Measurements from ENCODE around the gene C16orf89. TPM values are rescaled to one million over a fixed set of nuclear protein-coding genes. Genes with fewer than 3 reads are reported as not detected.
"Not testable (repeated sequence)": the region's sequence is repeated elsewhere in the genome, so short reads cannot be mapped to it uniquely, and the experiment has no call there.

The C16orf89 gene
- polyA plus RNA-seq, 4 donors: 1.1 to 2.8 (median 2.5) TPM; not detected in 1

DNA sequence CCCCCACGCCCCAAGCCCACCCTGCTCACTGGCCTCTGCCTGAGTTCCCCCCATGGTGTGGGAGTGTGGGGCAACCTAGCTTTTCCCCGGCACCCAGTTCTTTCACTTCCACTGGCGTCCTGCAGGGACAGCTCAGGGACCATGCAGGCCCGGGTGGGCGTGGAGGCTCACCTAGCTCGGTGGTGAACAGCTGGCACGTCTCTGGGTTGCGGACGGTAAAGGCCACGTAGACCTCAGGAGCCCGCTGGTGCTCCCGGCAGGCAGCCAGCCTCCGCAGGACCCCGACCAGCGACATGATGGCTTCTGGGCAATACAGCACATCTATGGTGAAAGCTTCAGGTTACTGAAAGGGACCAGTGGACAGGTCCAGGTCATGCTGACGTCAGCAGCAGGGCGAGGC is 23.2 kb upstream of the C16orf89 start:
- H3K4me1 ChIP-seq (ENCODE audit: control insufficient read depth in 3 of 3, insufficient read depth in 2 of 3, low read depth in 1 of 3, low read length in 2 of 3); H3K27me3 ChIP-seq (ENCODE audit: control insufficient read depth in 3 of 3, insufficient read depth in 3 of 3, low read length in 3 of 3); DNase-seq; H3K27ac ChIP-seq (ENCODE audit: low read depth in 1 of 3, low read length in 2 of 3); FAIRE-seq; H3K9me3 ChIP-seq (ENCODE audit: control insufficient read depth in 2 of 2, insufficient read depth in 1 of 2, low read depth in 1 of 2, low read length in 1 of 2); H3K4me3 ChIP-seq (ENCODE audit: low read depth in 1 of 3, low read length in 3 of 3): not testable (repeated sequence)
- 88 to 90% (median 90%) methylated on average over 17 of the region's 17 CpGs for WGBS, 3 donors
- peaks cover 2 to 37% (median 2%) of the 10 kb centered on the region in 3 donors for H3K36me3 ChIP-seq (ENCODE audit: control insufficient read depth in 3 of 3, insufficient read depth in 2 of 3, low read depth in 1 of 3, low read length in 3 of 3)

DNA sequence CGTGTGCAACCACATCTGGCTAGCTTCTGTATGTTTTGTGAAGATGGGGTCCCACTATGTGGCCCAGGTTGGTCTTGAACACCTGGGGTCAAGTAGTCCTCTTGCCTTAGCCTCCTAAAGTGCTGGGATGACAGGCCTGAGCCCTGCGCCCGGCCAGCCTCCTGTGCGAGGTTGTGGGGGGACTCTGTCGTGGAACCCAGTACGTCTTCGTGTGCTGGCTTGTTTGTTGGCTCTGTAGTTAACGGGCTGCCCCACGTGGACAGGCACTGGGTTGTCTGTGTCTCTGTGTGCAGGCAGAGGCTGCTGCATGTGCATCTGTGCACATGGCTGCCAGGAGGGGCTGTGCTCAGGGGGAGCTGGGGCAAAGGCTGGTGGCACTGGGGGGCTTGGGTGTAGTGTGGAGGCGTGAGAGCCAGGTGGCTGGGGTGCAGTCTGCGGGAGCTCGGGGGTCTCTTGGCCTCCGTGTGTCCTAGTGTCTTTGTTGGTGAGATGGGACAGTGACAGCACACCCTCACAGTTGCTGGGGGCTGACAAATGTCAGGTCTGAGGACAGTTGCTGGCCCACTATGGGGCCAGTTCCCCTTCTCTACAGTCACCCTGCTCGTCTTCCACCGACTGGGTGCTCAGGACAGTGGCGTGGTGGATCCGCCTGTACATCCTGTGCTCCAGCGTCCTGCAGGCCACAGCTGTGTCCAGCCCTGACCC is 22.5 kb upstream of the C16orf89 start:
- H3K9me3 ChIP-seq (ENCODE audit: control insufficient read depth in 2 of 2, insufficient read depth in 1 of 2, low read depth in 1 of 2, low read length in 1 of 2); H3K4me1 ChIP-seq (ENCODE audit: control insufficient read depth in 3 of 3, insufficient read depth in 2 of 3, low read depth in 1 of 3, low read length in 2 of 3); H3K4me3 ChIP-seq (ENCODE audit: low read depth in 1 of 3, low read length in 3 of 3); DNase-seq; FAIRE-seq; H3K27me3 ChIP-seq (ENCODE audit: control insufficient read depth in 3 of 3, insufficient read depth in 3 of 3, low read length in 3 of 3); H3K27ac ChIP-seq (ENCODE audit: low read depth in 1 of 3, low read length in 2 of 3): not testable (repeated sequence)
- 91 to 94% (median 93%) methylated on average over 16 to 18 of the region's 18 CpGs for WGBS, 3 donors
- peaks cover 2 to 43% (median 2%) of the 10 kb centered on the region in 3 donors for H3K36me3 ChIP-seq (ENCODE audit: control insufficient read depth in 3 of 3, insufficient read depth in 2 of 3, low read depth in 1 of 3, low read length in 3 of 3)

DNA sequence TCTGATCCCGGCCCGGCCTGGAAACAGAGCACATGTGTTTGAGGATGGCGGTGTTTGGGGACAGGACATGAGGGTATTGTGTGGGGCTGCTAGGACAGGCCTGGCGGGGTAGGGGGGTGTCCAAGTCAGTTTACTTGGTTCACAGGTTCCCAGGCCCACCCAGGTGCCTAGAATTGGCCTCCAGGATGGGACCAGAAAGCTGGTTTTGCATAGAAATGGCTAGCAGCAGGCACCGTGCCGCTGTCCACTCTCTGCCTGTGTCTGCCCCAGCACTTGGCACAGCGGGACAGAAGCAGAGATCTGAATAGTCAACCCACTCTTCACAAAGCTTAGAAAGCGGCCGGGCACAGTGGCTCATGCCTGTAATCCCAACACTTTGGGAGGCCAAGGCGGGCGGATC is 20.0 kb upstream of the C16orf89 start:
- H3K4me3 ChIP-seq (ENCODE audit: low read depth in 1 of 3, low read length in 3 of 3); H3K27me3 ChIP-seq (ENCODE audit: control insufficient read depth in 3 of 3, insufficient read depth in 3 of 3, low read length in 3 of 3); DNase-seq; H3K9me3 ChIP-seq (ENCODE audit: control insufficient read depth in 2 of 2, insufficient read depth in 1 of 2, low read depth in 1 of 2, low read length in 1 of 2); FAIRE-seq; H3K27ac ChIP-seq (ENCODE audit: low read depth in 1 of 3, low read length in 2 of 3); H3K4me1 ChIP-seq (ENCODE audit: control insufficient read depth in 3 of 3, insufficient read depth in 2 of 3, low read depth in 1 of 3, low read length in 2 of 3): not testable (repeated sequence)
- 88 to 98% (median 95%) methylated on average over 10 to 11 of the region's 11 CpGs for WGBS, 3 donors
- H3K36me3 ChIP-seq (ENCODE audit: control insufficient read depth in 3 of 3, insufficient read depth in 2 of 3, low read depth in 1 of 3, low read length in 3 of 3): peaks cover 2 to 47% (median 2%) of the 10 kb centered on the region in 3 donors

DNA sequence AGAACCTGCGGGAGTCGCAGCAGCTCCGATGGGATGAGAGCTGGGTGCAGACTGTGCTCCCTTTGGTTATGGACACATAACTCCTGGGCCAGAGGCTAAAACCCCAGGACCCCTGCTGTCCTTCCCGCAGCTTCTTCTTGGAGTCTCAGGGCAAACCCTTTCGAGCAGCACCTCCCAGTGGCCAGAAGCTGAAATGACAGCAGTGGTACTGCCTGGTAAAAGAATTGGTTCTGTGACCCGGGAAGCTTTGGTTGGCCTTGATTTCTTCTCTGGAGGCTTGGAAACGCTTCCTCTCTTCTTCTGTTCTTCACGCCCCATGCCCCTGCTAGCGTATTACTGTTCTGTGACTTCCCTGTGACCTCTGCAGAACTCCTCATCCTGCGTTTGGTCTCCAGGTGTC is 19.0 kb upstream of the C16orf89 start:
- 59 to 63% (median 63%) methylated on average over 10 of the region's 10 CpGs for WGBS, 3 donors
- not testable (repeated sequence) for FAIRE-seq

DNA sequence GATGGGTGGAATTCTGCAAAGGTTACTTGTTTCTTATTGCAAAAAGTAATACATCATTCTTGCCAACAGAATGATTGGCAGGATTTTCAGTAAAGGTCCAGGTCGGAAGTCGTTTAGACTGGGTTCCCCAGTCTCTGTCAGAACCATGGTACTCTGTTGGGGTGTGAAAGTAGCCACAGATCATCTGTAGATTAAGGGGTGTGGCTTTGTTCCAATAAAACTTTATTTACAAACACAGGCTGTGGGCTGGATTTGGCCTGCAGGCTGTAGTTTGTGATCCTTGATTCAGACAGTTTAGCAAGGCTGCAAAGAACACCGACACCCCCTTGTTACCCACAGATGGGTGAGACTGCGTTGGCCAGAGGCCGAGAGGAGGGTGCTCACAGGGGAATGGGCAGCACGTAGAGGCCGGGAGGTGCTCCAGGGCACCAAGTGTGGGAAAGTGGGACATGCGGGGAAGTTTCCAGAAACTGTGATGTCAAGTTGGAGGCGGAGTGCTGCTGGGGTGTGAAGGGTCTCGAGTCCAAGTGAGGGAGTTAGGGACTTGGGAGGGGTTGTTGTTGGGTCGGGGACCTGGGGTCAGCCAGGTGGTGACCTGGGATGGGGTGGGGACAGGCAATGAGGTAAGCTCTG is 18.5 kb upstream of the C16orf89 start:
- not testable (repeated sequence) for DNase-seq; H3K27me3 ChIP-seq (ENCODE audit: control insufficient read depth in 3 of 3, insufficient read depth in 3 of 3, low read length in 3 of 3); FAIRE-seq; H3K9me3 ChIP-seq (ENCODE audit: control insufficient read depth in 2 of 2, insufficient read depth in 1 of 2, low read depth in 1 of 2, low read length in 1 of 2); H3K27ac ChIP-seq (ENCODE audit: low read depth in 1 of 3, low read length in 2 of 3); H3K4me1 ChIP-seq (ENCODE audit: control insufficient read depth in 3 of 3, insufficient read depth in 2 of 3, low read depth in 1 of 3, low read length in 2 of 3); H3K4me3 ChIP-seq (ENCODE audit: low read depth in 1 of 3, low read length in 3 of 3)
- peaks cover 2 to 48% (median 2%) of the 10 kb centered on the region in 3 donors for H3K36me3 ChIP-seq (ENCODE audit: control insufficient read depth in 3 of 3, insufficient read depth in 2 of 3, low read depth in 1 of 3, low read length in 3 of 3)
- WGBS, 3 donors: 83 to 87% (median 85%) methylated on average over 10 to 11 of the region's 11 CpGs

More for the DNA sequence above, 19.0 kb upstream of the C16orf89 start:
- not testable (repeated sequence) for H3K27ac ChIP-seq (ENCODE audit: low read depth in 1 of 3, low read length in 2 of 3); H3K4me3 ChIP-seq (ENCODE audit: low read depth in 1 of 3, low read length in 3 of 3); H3K4me1 ChIP-seq (ENCODE audit: control insufficient read depth in 3 of 3, insufficient read depth in 2 of 3, low read depth in 1 of 3, low read length in 2 of 3); H3K9me3 ChIP-seq (ENCODE audit: control insufficient read depth in 2 of 2, insufficient read depth in 1 of 2, low read depth in 1 of 2, low read length in 1 of 2); H3K27me3 ChIP-seq (ENCODE audit: control insufficient read depth in 3 of 3, insufficient read depth in 3 of 3, low read length in 3 of 3)
- H3K36me3 ChIP-seq (ENCODE audit: control insufficient read depth in 3 of 3, insufficient read depth in 2 of 3, low read depth in 1 of 3, low read length in 3 of 3): peaks cover 2 to 46% (median 2%) of the 10 kb centered on the region in 3 donors
- DNase-seq: peak; percentile 49 to 53

DNA sequence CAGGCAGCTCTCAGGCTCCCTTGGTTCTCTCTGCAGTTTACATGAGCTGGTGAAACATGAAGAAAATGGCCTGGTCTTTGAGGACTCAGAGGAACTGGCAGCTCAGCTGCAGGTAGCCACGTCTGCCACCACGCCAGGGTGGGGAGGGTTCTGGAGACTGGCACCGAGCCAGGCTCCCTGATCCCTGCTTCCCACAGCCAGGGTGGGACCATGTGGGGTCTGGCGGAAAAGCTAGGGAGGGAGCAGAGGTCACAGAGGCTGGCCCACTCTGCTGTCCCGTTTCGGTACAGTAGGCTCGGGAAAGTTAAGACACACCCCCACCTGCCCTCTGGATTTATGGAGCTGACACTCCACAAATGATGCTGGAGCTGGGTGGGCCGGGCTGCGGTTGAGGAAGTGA is 17.9 kb upstream of the C16orf89 start:
- 86 to 91% (median 90%) methylated on average over 9 of the region's 9 CpGs for WGBS, 3 donors
- DNase-seq, FAIRE-seq: not testable (repeated sequence)

DNA sequence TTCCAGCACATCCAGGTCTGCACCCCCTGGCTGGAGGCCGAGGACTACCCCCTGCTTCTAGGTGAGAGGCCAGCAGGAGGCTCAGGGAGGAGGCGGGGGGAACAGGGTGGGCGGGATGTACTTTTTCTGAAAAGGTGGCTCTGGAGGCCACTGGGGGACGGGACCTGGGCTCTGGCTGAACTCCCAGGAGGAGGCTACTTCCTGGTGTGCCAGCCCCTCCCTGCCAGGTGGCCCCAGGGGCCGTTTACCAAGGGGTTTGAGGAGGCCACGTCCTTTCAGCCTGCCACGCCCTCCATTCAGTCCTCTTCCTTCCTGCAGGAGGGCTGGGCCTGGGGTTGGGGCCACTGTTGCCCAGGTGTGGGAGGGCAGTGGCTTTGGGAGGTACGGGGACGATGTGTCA is 15.2 kb upstream of the C16orf89 start:
- not testable (repeated sequence) for H3K27me3 ChIP-seq (ENCODE audit: control insufficient read depth in 3 of 3, insufficient read depth in 3 of 3, low read length in 3 of 3); H3K4me3 ChIP-seq (ENCODE audit: low read depth in 1 of 3, low read length in 3 of 3); H3K9me3 ChIP-seq (ENCODE audit: control insufficient read depth in 2 of 2, insufficient read depth in 1 of 2, low read depth in 1 of 2, low read length in 1 of 2); FAIRE-seq; H3K4me1 ChIP-seq (ENCODE audit: control insufficient read depth in 3 of 3, insufficient read depth in 2 of 3, low read depth in 1 of 3, low read length in 2 of 3); DNase-seq
- 24 to 57% (median 25%) methylated on average over 7 to 9 of the region's 9 CpGs for WGBS, 3 donors
- peak overlapping the region in 1 of 3 donors; percentile 45 for H3K27ac ChIP-seq (ENCODE audit: low read depth in 1 of 3, low read length in 2 of 3)
- peaks cover 2 to 61% (median 2%) of the 10 kb centered on the region in 3 donors for H3K36me3 ChIP-seq (ENCODE audit: control insufficient read depth in 3 of 3, insufficient read depth in 2 of 3, low read depth in 1 of 3, low read length in 3 of 3)

More for the DNA sequence above, 17.9 kb upstream of the C16orf89 start:
- H3K9me3 ChIP-seq (ENCODE audit: control insufficient read depth in 2 of 2, insufficient read depth in 1 of 2, low read depth in 1 of 2, low read length in 1 of 2); H3K4me1 ChIP-seq (ENCODE audit: control insufficient read depth in 3 of 3, insufficient read depth in 2 of 3, low read depth in 1 of 3, low read length in 2 of 3); H3K27ac ChIP-seq (ENCODE audit: low read depth in 1 of 3, low read length in 2 of 3); H3K27me3 ChIP-seq (ENCODE audit: control insufficient read depth in 3 of 3, insufficient read depth in 3 of 3, low read length in 3 of 3); H3K4me3 ChIP-seq (ENCODE audit: low read depth in 1 of 3, low read length in 3 of 3): not testable (repeated sequence)
- peaks cover 2 to 49% (median 2%) of the 10 kb centered on the region in 3 donors for H3K36me3 ChIP-seq (ENCODE audit: control insufficient read depth in 3 of 3, insufficient read depth in 2 of 3, low read depth in 1 of 3, low read length in 3 of 3)

DNA sequence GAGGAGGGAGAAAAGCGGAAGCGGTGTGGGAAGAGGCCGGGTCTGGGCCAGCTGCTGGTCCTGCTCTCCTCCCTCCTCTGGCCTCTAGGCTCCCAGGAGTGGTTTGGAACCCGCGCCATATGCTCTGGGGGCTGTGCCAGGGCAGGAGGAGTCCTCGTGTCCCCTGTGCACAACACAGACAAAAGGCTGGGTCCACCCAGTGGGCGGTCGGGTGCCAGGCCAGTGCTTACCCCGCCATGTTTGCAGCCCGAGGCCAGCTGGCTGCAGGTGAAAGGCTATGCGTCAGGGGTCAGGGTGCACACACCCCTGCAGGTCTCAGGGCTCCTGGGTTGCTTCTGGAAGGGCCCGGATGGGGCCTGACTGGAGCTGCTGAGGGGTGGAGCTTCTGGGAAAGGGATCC is 14.7 kb upstream of the C16orf89 start:
- H3K27ac ChIP-seq (ENCODE audit: low read depth in 1 of 3, low read length in 2 of 3): peak overlapping the region in 1 of 3 donors; percentile 45
- 58 to 75% (median 64%) methylated on average over 11 to 12 of the region's 12 CpGs for WGBS, 3 donors
- H3K36me3 ChIP-seq (ENCODE audit: control insufficient read depth in 3 of 3, insufficient read depth in 2 of 3, low read depth in 1 of 3, low read length in 3 of 3): peaks cover 0 to 63% (median 4%) of the 10 kb centered on the region in 3 donors
- not testable (repeated sequence) for H3K4me1 ChIP-seq (ENCODE audit: control insufficient read depth in 3 of 3, insufficient read depth in 2 of 3, low read depth in 1 of 3, low read length in 2 of 3); FAIRE-seq; DNase-seq; H3K9me3 ChIP-seq (ENCODE audit: control insufficient read depth in 2 of 2, insufficient read depth in 1 of 2, low read depth in 1 of 2, low read length in 1 of 2); H3K4me3 ChIP-seq (ENCODE audit: low read depth in 1 of 3, low read length in 3 of 3); H3K27me3 ChIP-seq (ENCODE audit: control insufficient read depth in 3 of 3, insufficient read depth in 3 of 3, low read length in 3 of 3)
